ENCODE results near the gene CTSZ.

DNA sequence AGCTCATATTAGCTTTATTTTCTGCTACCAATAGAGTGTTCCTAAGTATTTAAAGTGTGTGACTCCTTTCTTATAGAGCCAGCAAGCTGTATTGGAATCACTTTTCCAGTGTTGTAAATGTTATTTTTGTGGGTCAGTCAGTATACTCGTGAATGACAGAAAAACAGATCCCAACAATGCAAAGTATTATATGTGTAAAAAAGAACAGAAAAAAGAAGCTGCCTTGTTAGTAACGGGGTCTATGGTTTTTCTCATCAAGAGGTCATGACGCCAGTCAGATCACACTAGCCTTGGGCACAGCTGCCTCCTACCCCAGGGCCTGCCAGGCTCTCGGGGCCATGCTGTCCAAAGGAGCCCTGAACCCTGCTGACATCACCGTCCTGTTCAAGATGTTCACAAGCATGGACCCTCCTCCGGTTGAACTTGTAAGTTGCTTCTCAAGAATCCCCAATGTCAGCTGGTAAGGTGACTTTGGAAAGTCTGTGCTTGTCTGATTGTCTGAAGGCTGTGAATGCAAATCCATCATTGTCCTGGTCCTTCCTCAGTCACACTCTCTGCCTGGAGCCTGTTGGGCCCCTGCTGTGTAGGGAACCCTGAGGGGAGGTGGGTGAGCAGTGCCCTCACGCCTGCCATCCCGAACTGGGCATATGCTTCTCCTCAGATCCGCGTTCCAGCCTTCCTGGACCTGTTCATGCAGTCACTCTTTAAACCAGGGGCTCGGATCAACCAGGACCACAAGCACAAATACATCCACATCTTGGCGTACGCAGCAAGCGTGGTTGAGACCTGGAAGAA, 16.2 kb downstream of the CTSZ start:
- TF ChIP-seq EP300 (IDR thresholded peaks at IDR 0.05) (no peak), POLR2A (IDR thresholded peaks at IDR 0.05) (no peak)
- TF ChIP-seq, protein P1, sequence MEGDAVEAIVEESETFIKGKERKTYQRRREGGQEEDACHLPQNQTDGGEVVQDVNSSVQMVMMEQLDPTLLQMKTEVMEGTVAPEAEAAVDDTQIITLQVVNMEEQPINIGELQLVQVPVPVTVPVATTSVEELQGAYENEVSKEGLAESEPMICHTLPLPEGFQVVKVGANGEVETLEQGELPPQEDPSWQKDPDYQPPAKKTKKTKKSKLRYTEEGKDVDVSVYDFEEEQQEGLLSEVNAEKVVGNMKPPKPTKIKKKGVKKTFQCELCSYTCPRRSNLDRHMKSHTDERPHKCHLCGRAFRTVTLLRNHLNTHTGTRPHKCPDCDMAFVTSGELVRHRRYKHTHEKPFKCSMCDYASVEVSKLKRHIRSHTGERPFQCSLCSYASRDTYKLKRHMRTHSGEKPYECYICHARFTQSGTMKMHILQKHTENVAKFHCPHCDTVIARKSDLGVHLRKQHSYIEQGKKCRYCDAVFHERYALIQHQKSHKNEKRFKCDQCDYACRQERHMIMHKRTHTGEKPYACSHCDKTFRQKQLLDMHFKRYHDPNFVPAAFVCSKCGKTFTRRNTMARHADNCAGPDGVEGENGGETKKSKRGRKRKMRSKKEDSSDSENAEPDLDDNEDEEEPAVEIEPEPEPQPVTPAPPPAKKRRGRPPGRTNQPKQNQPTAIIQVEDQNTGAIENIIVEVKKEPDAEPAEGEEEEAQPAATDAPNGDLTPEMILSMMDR (IDR thresholded peaks at IDR 0.05): no peak
